HG03095 (cell line): ENCODE data around the gene JARID2.
A peak's percentile ranks its signal among the peaks of the same experiment; 100 is the strongest.

Experiments
- ATAC-seq: cut with Tn5 transposase; IDR thresholded peaks from one replicate; pipeline ENCODE4 v1.9.1; 2021; ENCODE audit warnings: moderate library complexity; ENCODE audit not compliant: unreplicated experiment

The JARID2 gene

GRCh38 chr6:15350386-15351083 is 104.7 kb downstream of the JARID2 start:
- no peak for ATAC-seq

GRCh38 chr6:15351631-15352030 is 105.8 kb downstream of the JARID2 start:
- no peak for ATAC-seq

- ATAC-seq = no peak
Observed at GRCh38 chr6:15352220-15352619, 106.4 kb downstream of the JARID2 start.

DNA sequence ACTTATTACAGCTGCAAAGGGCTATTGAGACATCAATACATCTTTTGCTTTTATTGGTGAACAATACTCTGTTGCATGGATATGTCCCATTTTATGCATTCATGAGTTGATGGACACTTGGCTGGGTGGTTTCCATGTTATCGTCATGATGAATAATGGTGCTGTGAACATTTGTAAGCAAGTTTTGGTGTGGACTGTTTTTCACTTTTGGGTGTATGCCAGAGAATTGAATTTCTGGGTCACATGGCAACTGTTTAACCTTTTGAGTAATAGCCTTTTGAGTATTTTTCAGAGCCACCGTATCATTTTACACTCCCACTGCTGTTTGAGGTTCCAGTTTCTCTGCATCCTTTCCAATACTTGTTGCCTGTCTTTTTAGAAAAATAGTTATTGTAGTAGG is 107.0 kb downstream of the JARID2 start:
- ATAC-seq = no peak

DNA sequence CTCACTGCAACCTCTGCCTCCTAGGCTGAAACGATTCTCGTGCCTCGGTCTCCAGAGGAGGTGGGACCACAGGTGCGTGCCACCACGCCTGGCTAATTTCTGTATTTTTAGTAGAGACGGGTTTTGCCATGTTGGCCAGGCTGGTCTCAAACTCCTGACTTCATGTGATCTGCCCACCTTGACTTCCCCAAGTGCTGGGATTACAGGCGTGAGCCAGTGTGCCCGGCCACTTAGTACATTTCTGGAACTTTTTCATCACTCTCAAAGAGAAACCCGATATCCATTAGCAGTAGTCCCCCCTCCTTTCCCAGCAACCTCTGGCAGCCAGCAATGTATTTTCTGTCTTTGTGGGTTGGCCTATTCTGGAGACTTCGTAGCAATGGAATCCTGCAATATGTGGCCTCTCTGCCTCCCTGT is 109.8 kb downstream of the JARID2 start:
- no peak for ATAC-seq

DNA sequence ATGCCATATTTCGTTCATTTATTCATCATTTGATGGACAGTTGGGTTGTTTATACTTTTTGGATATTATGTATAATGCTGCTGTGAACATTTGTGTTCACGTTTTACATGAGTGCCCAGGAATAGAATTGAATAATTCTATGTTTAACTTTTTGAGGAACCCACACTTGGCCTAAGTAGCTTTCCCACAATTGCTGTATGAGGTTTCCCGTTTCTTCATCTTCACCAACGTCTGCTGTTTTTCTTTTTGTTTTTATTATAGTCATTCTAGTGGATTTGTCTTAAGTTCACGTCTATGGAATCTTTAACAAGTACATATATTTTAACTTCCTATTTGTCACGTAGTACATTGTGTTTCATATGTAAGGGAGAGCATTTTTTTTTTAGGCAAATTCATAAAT is 110.3 kb downstream of the JARID2 start:
- no peak for ATAC-seq

- no peak for ATAC-seq
Observed at GRCh38 chr6:15356937-15357336, 111.1 kb downstream of the JARID2 start.

DNA sequence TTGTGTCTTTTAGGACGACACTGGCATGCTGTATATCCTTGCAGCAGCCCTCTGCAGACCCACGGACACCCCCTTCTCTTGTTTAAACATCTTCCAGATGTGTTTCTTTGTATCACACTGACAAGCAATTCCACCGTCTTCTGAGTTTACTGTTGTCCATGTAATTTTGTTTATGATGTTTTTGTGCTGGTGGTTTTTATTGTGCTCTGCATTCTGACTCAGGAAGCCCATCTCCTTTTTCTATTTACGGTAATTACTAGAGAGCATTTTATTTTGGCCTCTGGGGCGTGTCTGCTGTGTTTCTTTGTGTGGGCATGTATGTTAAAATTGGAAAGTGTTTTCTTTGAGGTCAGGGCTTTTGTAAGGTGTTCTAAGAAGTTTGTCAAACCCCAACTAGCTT is 111.9 kb downstream of the JARID2 start:
- no peak for ATAC-seq

DNA sequence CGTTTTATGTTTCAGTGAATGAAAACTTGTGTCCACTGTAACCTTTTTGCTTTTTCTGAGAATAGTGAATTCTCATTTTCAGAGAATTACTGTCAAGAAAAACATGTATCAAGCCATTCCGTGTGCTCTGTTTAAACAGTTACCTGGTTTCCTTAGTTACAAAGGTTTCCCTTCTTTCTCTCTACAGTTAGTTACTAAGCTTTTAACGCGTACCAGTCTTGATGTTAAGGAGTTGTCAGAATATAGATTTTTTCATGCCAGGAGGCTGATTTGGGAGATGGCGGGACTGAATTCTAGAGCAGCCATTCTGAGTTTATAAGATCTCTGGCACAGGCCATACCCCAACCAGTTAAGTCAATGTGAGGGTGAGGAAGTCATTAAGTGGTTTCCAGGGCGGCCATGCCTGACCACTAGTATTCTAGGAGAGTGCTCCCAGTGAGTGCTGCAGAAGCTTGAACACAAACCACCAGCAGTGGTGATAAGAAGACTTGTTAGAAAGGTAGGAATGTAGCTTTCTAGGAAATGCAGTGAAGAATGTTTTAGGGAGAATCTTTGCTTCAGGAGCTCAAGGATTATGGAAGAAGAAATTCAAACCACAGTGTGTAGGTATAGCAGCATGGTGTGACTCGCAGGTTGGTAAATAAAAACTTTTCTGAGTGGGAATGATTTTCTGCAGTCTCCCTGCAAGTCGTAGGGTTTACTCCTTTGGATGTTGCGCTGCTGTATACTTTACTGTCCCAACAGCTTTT is 112.9 kb downstream of the JARID2 start:
- ATAC-seq = no peak

DNA sequence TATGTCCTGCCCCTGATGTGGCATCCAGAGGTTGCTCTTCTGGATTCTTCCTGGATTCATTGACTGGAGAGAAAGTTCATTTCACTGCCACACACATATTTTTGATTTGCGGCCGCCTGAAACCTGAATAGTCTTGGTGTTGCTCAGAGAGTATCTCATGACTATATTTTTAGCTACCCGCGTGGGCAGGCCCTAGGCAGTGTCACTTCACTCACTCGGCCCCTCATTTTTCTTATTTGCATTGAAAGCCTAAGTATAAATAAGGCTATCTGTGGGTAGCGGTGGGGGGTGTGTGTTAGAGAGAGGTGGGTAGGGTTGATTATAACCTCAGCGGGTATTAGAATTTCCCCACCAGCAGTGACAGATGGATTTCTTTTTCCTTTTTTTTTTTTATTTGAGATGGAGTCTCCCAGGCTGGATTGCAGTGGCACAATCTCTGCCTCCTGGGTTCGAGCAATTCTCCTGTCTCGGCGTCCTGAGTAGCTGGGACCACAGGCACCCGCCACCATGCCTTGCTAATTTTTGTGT is 113.5 kb downstream of the JARID2 start:
- peak; percentile 48 for ATAC-seq

DNA sequence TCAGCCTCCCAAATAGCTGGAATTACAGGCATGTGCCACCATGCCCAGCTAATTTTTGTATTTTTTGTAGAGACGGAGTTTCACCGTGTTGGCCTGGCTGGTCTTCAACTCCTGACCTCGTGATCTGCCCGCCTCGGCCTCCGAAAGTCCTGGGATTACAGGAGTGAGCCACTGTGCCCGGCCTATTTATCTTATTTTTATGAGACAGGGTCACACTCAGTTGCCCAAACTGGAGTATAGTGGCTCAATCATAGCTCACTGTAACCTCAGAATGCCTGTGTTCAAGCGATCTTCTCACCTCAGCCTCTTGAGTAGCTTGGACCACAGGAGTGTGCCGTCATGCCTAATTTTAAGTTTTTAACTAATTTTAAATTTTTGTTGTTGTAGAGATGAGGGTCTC is 114.4 kb downstream of the JARID2 start:
- no peak for ATAC-seq

DNA sequence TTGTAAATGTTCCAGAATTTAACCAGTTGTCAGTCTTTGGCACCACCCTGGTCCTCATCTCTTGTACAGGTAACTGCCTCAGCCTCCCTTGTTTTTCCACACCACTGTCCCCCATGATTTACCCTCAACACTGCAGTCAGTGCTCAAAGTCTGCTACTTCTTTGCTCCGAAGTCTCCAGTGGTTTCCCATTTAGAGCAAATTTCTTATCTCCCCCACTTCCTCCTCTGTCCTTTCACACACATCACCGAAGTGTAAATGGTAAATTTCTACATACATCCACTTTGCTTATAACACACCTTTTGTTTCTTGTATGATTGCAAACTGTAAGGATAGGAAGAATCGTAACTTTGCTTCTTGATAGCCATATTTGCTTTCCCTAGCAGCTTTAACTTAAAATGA is 115.3 kb downstream of the JARID2 start:
- ATAC-seq = no peak

DNA sequence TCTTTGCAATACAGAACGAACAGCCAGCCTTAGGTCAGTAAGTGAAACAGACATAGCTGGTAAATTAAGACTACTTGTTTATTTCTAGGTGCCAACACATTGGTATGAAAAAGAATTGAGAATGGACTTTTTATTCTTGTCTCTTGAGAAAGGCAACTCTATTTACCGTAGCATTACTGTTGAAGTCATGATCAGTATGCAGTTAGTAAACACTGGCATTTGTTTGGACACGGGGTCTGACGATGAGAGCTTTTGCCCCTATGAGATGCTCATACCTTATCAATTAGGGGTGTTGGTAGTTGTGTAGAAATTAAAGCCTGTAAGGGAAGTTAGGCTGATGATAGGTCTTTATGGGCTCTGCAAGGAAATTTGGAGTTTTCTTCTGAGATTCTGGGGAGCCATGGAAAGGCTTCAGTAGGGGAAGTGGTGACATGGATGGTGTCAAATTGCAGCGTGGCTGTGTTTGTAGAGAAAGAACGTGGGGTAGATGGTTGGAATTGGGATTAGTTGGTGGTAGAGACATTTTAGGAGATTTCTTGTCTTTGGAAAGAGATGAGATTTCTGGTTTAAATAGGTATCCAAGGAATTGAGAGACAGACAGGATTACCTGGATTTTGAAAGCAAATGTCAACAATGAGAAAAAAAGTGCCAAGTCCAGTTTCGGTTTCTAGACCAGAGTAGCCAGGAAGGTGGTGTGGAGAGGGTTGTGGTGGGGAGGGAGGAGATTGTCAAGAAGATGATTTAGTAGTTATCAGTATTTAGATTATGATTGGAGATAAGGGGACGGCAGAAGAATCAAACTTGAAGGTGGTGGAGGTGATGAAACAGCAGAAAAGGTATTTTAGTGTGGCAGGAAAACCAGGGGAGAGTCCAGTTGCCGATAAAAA is 116.6 kb downstream of the JARID2 start:
- no peak for ATAC-seq

- no peak for ATAC-seq
Observed at GRCh38 chr6:15363164-15363522, 117.3 kb downstream of the JARID2 start.

DNA sequence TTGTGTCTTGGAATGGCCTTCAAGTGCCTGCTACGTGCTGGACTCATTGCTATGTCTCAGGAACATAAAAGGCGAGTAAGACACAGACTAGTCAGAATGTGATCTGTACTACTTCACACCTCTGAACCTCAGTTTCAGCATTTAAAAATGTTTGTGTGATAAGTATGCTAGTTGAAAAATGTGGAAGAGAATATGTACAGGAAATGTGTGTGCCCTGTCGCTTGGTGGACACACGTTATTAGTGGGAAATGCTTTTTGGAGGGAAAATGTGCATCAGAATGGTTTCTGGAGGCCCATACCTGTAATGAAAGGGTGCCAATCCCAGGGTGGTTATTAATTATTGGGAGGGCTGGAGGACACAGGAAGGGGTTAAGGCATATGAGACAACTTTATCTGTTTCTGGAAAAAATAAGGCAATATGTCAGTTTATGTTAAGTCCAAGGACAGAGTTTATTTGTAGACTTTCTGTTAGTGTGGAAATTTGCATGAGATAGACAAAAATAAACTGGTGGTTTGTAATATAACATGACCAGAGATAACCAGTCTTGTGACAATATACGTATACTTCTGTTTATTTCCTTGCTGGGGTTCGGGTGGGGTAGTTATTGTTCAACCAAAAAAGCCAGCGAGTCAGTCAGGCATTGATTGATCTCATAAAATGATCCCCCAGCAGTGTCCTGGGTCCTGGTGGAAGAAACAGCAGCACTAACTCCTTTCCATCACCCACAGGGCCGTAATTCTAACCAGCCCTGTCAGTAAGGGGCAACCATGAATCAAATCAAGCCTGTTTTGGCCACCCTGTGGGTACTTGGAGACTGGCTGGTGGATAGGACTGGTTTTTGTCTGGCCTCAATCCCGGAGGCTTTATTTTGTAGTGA is 117.9 kb downstream of the JARID2 start:
- ATAC-seq = peak; percentile 34

GRCh38 chr6:15364401-15365037 is 118.7 kb downstream of the JARID2 start:
- ATAC-seq = no peak

- ATAC-seq = no peak
Observed at GRCh38 chr6:15365273-15365687, 119.4 kb downstream of the JARID2 start.

- no peak for ATAC-seq
Observed at GRCh38 chr6:15366003-15366535, 120.2 kb downstream of the JARID2 start.

DNA sequence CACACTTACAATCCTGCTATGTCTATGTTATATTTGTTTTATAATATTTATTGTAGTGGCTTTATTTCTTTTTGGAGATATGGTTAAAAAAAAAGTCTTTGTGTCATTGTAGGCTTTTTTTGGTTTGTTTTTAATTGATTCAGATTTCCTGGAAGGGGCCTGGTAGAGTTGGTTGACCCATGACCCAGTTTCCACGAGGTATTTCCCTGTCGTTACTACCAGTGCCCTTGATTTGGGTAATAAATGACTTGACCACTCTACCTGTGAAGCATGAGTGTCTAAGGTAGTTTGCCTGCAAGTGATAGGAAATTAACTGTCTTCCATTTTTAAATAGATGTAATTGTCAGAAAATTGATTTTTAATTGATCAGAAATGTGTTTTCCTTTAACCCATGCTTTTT is 121.0 kb downstream of the JARID2 start:
- ATAC-seq = no peak

DNA sequence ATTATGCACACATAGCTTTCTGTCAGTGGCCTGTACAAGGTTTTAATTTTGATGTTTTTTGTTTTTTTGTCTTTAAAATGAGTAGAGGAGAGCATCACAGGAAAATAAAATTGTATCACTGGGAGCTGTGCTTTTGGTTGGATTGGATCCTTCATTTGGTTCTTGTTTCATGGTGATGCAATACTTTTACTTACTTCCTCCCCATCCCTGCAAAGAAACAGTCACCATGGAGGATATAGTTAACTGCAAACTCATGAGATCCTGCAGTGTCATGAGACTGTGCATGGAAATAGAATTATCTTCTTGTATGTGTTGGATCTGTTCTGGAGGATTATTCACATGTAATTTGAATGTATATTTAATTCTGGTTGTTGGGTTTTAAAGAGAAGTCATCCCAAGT is 122.3 kb downstream of the JARID2 start:
- ATAC-seq = no peak
